Gastroesophageal sphincter (tissue), 4 donors: ENCODE measurements around the gene FAM163B. TPM values are rescaled to one million over a fixed set of nuclear protein-coding genes. Genes with fewer than 3 reads are reported as not detected.

Experiments
- ATAC-seq: fragments of 150-250 bp; one replicate; pipeline ENCODE4 v1.9.1; 2016; ENCODE audit warnings: mild to moderate bottlenecking, moderate library complexity
- H3K27ac ChIP-seq, 4 donors: fragments of 200-600 bp; sonication (generic) in 3 of 4; 1 replicate in 3 of 4; 2 replicates in 1 of 4; pipeline ENCODE4 v1.5.1; 2016 to 2019
- H3K27me3 ChIP-seq: fragments of 200-600 bp; sonication (generic); one replicate; pipeline ENCODE4 v1.5.1; 2019
- H3K36me3 ChIP-seq, 2 donors: fragments of 200-600 bp; sonication (generic); one replicate each; pipeline ENCODE4 v1.5.1; 2019; ENCODE audit warnings: control low read depth in 1 of 2
- H3K4me1 ChIP-seq, 3 donors: fragments of 200-600 bp; sonication (generic); 1 replicate in 2 of 3; 2 replicates in 1 of 3; pipeline ENCODE4 v1.5.1; 2016 to 2019; ENCODE audit warnings: control low read depth in 2 of 3
- H3K4me3 ChIP-seq, 2 donors: fragments of 200-600 bp; sonication (generic); one replicate each; pipeline ENCODE4 v1.5.1; 2019; ENCODE audit warnings: mild to moderate bottlenecking in 1 of 2, moderate library complexity in 1 of 2
- H3K9me3 ChIP-seq, 3 donors: fragments of 200-600 bp; sonication (generic); one replicate each; pipeline ENCODE4 v1.5.1; 2017 to 2019; ENCODE audit warnings: control low read depth in 2 of 3
- CTCF ChIP-seq, 4 experiments: fragments of 200-600 bp in 2 of 4; fragments of 450-650 bp in 2 of 4; sonication (generic) in 1 of 4; IDR thresholded peaks; one replicate each; pipeline ENCODE4 v1.5.1; 2017 to 2019; ENCODE audit warnings: antibody characterized with exemption in 4 of 4, mild to moderate bottlenecking in 2 of 4, moderate library complexity in 2 of 4
- EP300 ChIP-seq: sonication (generic); formaldehyde crosslinking; IDR thresholded peaks from one replicate; pipeline ENCODE4 v1.6.1; 2017; ENCODE audit warnings: antibody characterized with exemption, mild to moderate bottlenecking
- POLR2A ChIP-seq, 2 donors: fragments of 450-650 bp; IDR thresholded peaks; one replicate each; pipeline ENCODE4 v1.6.1; 2017; ENCODE audit warnings: antibody characterized with exemption in 2 of 2, mild to moderate bottlenecking in 2 of 2, moderate library complexity in 1 of 2
- POLR2AphosphoS5 ChIP-seq: sonication (generic); formaldehyde crosslinking; IDR thresholded peaks from one replicate; pipeline ENCODE4 v1.6.1; 2017; ENCODE audit warnings: antibody characterized with exemption
- WGBS, 2 donors: methylation state at CpG; one replicate each; pipeline ENCODE4 v1.1.5; 2018; ENCODE audit warnings: low coverage in 1 of 2; 5-methylcytosine and 5-hydroxymethylcytosine counted together
- total RNA-seq, 4 donors: library from RNA; depleted of rRNA; stranded (reverse); fragments of >200 nt; gene quantifications; one replicate each; pipeline ENCODE4 v1.1.0, GENCODE V29; 2016

FAM163B gene
- total RNA-seq, 4 donors from 2014 or later, result not detected

- 90 to 92% methylated on average over 2 to 3 of the region's 7 CpGs for WGBS, 2 donors
- TF ChIP-seq CTCF (IDR thresholded peaks at IDR 0.05) (no peak), POLR2A (IDR thresholded peaks at IDR 0.05) (no peak), EP300 (no peak), POLR2AphosphoS5 (no peak)
- H3K27ac ChIP-seq, result no peak overlapping the region
- H3K4me1 ChIP-seq, result no peaks in the 10 kb centered on the region
- H3K9me3 ChIP-seq, result no peaks in the 10 kb centered on the region
- peaks cover 77% of the 10 kb centered on the region for H3K27me3 ChIP-seq
- H3K4me3 ChIP-seq, result no peak overlapping the region
- H3K36me3 ChIP-seq, result no peaks in the 10 kb centered on the region
- ATAC-seq, result no peak
Measured at GRCh38 chr9:133640160-133640559, 31.0 kb upstream of the FAM163B start.

DNA sequence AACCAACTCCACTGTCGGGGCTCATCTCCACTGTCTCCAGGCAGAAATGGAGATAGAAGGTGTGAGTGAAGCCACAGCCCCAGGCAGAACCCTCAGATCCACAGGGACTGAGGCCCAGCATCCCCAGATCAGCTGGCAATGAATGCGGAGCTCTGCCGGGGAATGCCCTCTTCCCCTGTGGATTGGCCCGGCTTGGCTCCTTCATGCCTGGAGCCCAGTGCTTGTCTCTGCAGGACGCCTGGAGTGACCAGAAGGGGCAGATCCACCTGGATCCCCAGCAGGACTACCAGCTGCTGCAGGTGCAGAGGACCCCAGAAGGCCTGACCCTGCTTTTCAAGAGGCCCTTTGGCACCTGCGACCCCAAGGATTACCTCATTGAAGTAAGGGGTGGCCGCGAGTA lies 30.4 kb upstream of the FAM163B start:
- Histone ChIP-seq H3K9me3 (no peaks in the 10 kb centered on the region), H3K27me3 (peaks cover 82% of the 10 kb centered on the region), H3K36me3 (no peaks in the 10 kb centered on the region), H3K4me1 (no peaks in the 10 kb centered on the region), H3K4me3 (no peak overlapping the region), H3K27ac (no peak overlapping the region)
- no peak for ATAC-seq
- 100% methylated on average over 1 of the region's 8 CpGs; no CpG with 5 or more reads in 1 of the 2 donors for WGBS, 2 donors
- TF ChIP-seq POLR2AphosphoS5 (no peak), POLR2A (IDR thresholded peaks at IDR 0.05) (no peak), CTCF (IDR thresholded peaks at IDR 0.05) (no peak), EP300 (no peak)

- H3K9me3 ChIP-seq, result no peaks in the 10 kb centered on the region
- ATAC-seq, result no peak
- H3K36me3 ChIP-seq, result no peaks in the 10 kb centered on the region
- H3K4me3 ChIP-seq, result no peak overlapping the region
- no peak overlapping the region for H3K27ac ChIP-seq
- TF ChIP-seq POLR2AphosphoS5 (no peak), EP300 (no peak), POLR2A (IDR thresholded peaks at IDR 0.05) (no peak), CTCF (IDR thresholded peaks at IDR 0.05) (no peak)
- peaks cover 0 to 6% (median 0%) of the 10 kb centered on the region in 3 donors for H3K4me1 ChIP-seq
- H3K27me3 ChIP-seq, result peaks cover 89% of the 10 kb centered on the region
- 63% methylated on average over 5 of the region's 8 CpGs; no CpG with 5 or more reads in 1 of the 2 donors for WGBS, 2 donors
Measured at GRCh38 chr9:133638711-133639110, 29.5 kb upstream of the FAM163B start.

DNA sequence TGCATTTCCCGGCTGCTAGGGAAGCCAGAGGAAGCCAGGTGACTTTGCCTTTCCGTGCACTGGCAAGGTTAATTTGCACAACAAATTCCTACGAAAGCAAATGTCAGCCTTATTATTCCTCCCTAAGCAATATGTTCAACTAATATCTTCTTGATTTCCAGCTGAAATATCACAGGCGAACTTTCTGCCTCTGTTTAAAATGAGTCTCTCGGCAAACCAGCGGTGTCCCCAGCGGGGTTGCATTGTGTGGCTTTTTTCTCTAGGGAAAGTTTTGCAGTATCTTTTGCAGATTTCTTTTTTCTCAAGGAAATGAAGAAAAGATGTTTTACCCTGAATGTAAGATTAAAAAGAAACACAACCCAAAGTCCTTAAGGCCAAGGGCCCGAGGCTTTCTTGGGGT lies 28.9 kb upstream of the FAM163B start:
- Histone ChIP-seq H3K4me3 (no peak overlapping the region), H3K4me1 (peaks cover 0 to 6% (median 0%) of the 10 kb centered on the region in 3 donors), H3K9me3 (no peaks in the 10 kb centered on the region), H3K27me3 (peaks cover 89% of the 10 kb centered on the region), H3K36me3 (no peaks in the 10 kb centered on the region), H3K27ac (no peak overlapping the region)
- ATAC-seq, result no peak
- TF ChIP-seq CTCF (IDR thresholded peaks at IDR 0.05) (no peak), POLR2A (IDR thresholded peaks at IDR 0.05) (no peak), EP300 (no peak), POLR2AphosphoS5 (no peak)
- 59 to 64% methylated on average over 6 to 7 of the region's 8 CpGs for WGBS, 2 donors

DNA sequence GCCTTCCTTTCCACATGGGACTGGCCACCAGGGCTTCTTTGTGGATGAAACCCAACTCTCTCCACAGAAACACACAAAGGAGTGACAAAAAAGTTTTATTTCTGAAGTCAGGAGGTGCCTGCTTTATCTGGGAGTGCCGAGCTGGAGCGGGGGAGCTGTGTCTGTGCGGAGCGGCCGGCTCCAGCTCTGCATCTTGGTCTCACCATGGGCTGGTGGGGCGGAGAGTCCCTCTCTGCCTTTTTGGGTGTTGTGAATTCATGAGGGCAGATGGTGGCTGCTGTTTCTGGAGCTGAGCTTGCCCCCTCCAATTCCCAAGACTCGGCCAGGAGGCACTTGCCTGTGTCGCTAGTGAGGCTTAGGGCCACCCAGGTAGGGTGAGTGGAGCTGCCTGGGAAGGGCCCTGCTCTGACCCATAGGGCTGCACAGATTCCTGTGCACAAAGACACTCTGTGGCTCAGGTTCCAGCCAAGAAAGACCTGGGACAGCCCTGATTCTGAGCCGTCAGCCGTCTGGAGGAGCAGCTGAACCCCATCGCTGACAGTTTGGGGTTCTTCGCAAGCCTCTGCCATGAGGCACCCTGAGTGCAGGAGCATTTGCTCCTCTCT lies 28.4 kb upstream of the FAM163B start:
- no peaks in the 10 kb centered on the region for H3K9me3 ChIP-seq
- no peak overlapping the region for H3K27ac ChIP-seq
- TF ChIP-seq CTCF (IDR thresholded peaks at IDR 0.05), result no peak
- TF ChIP-seq EP300, result no peak
- no peak for TF ChIP-seq POLR2A (IDR thresholded peaks at IDR 0.05)
- no peak for TF ChIP-seq POLR2AphosphoS5
- H3K4me1 ChIP-seq, result peaks cover 0 to 6% (median 0%) of the 10 kb centered on the region in 3 donors
- peaks cover 91% of the 10 kb centered on the region for H3K27me3 ChIP-seq
- H3K36me3 ChIP-seq, result no peaks in the 10 kb centered on the region
- no peak for ATAC-seq
- WGBS, 2 donors, result 37 to 52% methylated on average over 2 to 3 of the region's 12 CpGs
- H3K4me3 ChIP-seq, result no peak overlapping the region
